ENCODE data around the gene HDAC2. TPM values are rescaled to one million over a fixed set of nuclear protein-coding genes. Genes with fewer than 3 reads are reported as not detected.
"Not testable (repeated sequence)": the region's sequence is repeated elsewhere in the genome, so short reads cannot be mapped to it uniquely, and the experiment has no call there.

HDAC2 gene
- polyA plus RNA-seq, result 68.6 TPM

GRCh38 chr6:113970805-113971676 is at the start of gene HDAC2:
TSS of gene HDAC2 (minus strand) at chr6:113971148. CDS start at chr6:113970908, 240 bp downstream.
- Mint-ChIP-seq H3K27ac (peak within 1 kb of the TSS; percentile 99 to 100 (median 99)), H3K27me3 (no peaks in the 10 kb centered on the region), H3K4me1 (peaks cover 16 to 37% (median 30%) of the 10 kb centered on the region in 3 donors), H3K4me3 (peak within 1 kb of the TSS; percentile 88 to 100 (median 98)), H3K9me3 (no peaks in the 10 kb centered on the region), H3K36me3 (no peaks in the 10 kb centered on the region)

- Mint-ChIP-seq H3K27me3 (peaks cover 7% of the 10 kb centered on the region), H3K4me3 (no peak overlapping the region), H3K27ac (no peak overlapping the region), H3K9me3 (peaks cover 0 to 7% (median 0%) of the 10 kb centered on the region in 3 donors), H3K4me1 (no peaks in the 10 kb centered on the region), H3K36me3 (no peaks in the 10 kb centered on the region)
These were observed 49.2 kb upstream of the HDAC2 start for GRCh38 chr6:114020196-114020595.

- not testable (repeated sequence) for H3K9me3 Mint-ChIP-seq, H3K4me1 Mint-ChIP-seq, H3K27me3 Mint-ChIP-seq, H3K27ac Mint-ChIP-seq, H3K36me3 Mint-ChIP-seq, H3K4me3 Mint-ChIP-seq
These were observed 46.2 kb upstream of the HDAC2 start for GRCh38 chr6:114017146-114017545.

GRCh38 chr6:114014106-114014505 is 43.2 kb upstream of the HDAC2 start:
- H3K9me3 Mint-ChIP-seq, H3K4me3 Mint-ChIP-seq, H3K27ac Mint-ChIP-seq, H3K4me1 Mint-ChIP-seq, H3K27me3 Mint-ChIP-seq, H3K36me3 Mint-ChIP-seq: not testable (repeated sequence)

- not testable (repeated sequence) for H3K36me3 Mint-ChIP-seq, H3K4me1 Mint-ChIP-seq, H3K27ac Mint-ChIP-seq, H3K9me3 Mint-ChIP-seq, H3K4me3 Mint-ChIP-seq
- H3K27me3 Mint-ChIP-seq, result peaks cover 17% of the 10 kb centered on the region
These were observed 40.5 kb upstream of the HDAC2 start for GRCh38 chr6:114011486-114011885.

GRCh38 chr6:114010540-114010939 is 39.6 kb upstream of the HDAC2 start:
- no peak overlapping the region for H3K4me3 Mint-ChIP-seq
- H3K27me3 Mint-ChIP-seq, result peaks cover 13% of the 10 kb centered on the region
- H3K27ac Mint-ChIP-seq, result no peak overlapping the region
- no peaks in the 10 kb centered on the region for H3K9me3 Mint-ChIP-seq
- H3K36me3 Mint-ChIP-seq, result no peaks in the 10 kb centered on the region
- H3K4me1 Mint-ChIP-seq, result peaks cover 4 to 6% (median 6%) of the 10 kb centered on the region in 3 donors

GRCh38 chr6:114009192-114009591 is 38.2 kb upstream of the HDAC2 start:
- Mint-ChIP-seq H3K4me3 (no peak overlapping the region), H3K4me1 (peaks cover 4 to 6% (median 6%) of the 10 kb centered on the region in 3 donors), H3K27me3 (peaks cover 13% of the 10 kb centered on the region), H3K9me3 (peaks cover 0 to 5% (median 0%) of the 10 kb centered on the region in 3 donors), H3K36me3 (no peaks in the 10 kb centered on the region), H3K27ac (no peak overlapping the region)

GRCh38 chr6:114008331-114008730 is 37.4 kb upstream of the HDAC2 start:
- Mint-ChIP-seq H3K27me3 (peaks cover 17% of the 10 kb centered on the region), H3K36me3 (no peaks in the 10 kb centered on the region), H3K4me1 (peaks cover 4 to 6% (median 6%) of the 10 kb centered on the region in 3 donors), H3K27ac (no peak overlapping the region), H3K9me3 (peaks cover 0 to 5% (median 0%) of the 10 kb centered on the region in 3 donors), H3K4me3 (no peak overlapping the region)

- Mint-ChIP-seq H3K9me3 (peaks cover 0 to 5% (median 1%) of the 10 kb centered on the region in 3 donors), H3K36me3 (no peaks in the 10 kb centered on the region), H3K27ac (no peak overlapping the region), H3K27me3 (peaks cover 23% of the 10 kb centered on the region), H3K4me1 (peaks cover 4 to 6% (median 6%) of the 10 kb centered on the region in 3 donors), H3K4me3 (peak overlapping the region in 1 of 4 donors; percentile 49)
These were observed 36.6 kb upstream of the HDAC2 start for GRCh38 chr6:114007516-114007915.

GRCh38 chr6:114001354-114001753 is 30.4 kb upstream of the HDAC2 start:
- H3K4me1 Mint-ChIP-seq, result no peaks in the 10 kb centered on the region
- H3K36me3 Mint-ChIP-seq, result no peaks in the 10 kb centered on the region
- no peak overlapping the region for H3K27ac Mint-ChIP-seq
- no peak overlapping the region for H3K4me3 Mint-ChIP-seq
- H3K9me3 Mint-ChIP-seq, result peaks cover 0 to 5% (median 2%) of the 10 kb centered on the region in 3 donors
- peaks cover 14% of the 10 kb centered on the region for H3K27me3 Mint-ChIP-seq

- H3K36me3 Mint-ChIP-seq, result no peaks in the 10 kb centered on the region
- H3K9me3 Mint-ChIP-seq, result peaks cover 0 to 5% (median 2%) of the 10 kb centered on the region in 3 donors
- no peak overlapping the region for H3K4me3 Mint-ChIP-seq
These were observed 29.1 kb upstream of the HDAC2 start for GRCh38 chr6:114000069-114000468.

GRCh38 chr6:113999284-113999683 is 28.3 kb upstream of the HDAC2 start:
- Mint-ChIP-seq H3K27ac (no peak overlapping the region), H3K27me3 (peaks cover 14% of the 10 kb centered on the region), H3K36me3 (no peaks in the 10 kb centered on the region), H3K4me3 (no peak overlapping the region), H3K4me1 (no peaks in the 10 kb centered on the region), H3K9me3 (peaks cover 0 to 2% (median 0%) of the 10 kb centered on the region in 3 donors)

More at GRCh38 chr6:114000069-114000468, 29.1 kb upstream of the HDAC2 start:
- Mint-ChIP-seq H3K27ac (peak overlapping the region in 1 of 3 donors; percentile 20), H3K27me3 (peaks cover 14% of the 10 kb centered on the region), H3K4me1 (no peaks in the 10 kb centered on the region)

GRCh38 chr6:113998811-113999210 is 27.9 kb upstream of the HDAC2 start:
- peaks cover 13% of the 10 kb centered on the region for H3K27me3 Mint-ChIP-seq
- H3K36me3 Mint-ChIP-seq, result no peaks in the 10 kb centered on the region
- H3K4me1 Mint-ChIP-seq, result no peaks in the 10 kb centered on the region
- no peak overlapping the region for H3K27ac Mint-ChIP-seq
- H3K9me3 Mint-ChIP-seq, result peaks cover 0 to 2% (median 0%) of the 10 kb centered on the region in 3 donors
- no peak overlapping the region for H3K4me3 Mint-ChIP-seq

- no peaks in the 10 kb centered on the region for H3K9me3 Mint-ChIP-seq
- peaks cover 5% of the 10 kb centered on the region for H3K27me3 Mint-ChIP-seq
- H3K36me3 Mint-ChIP-seq, result no peaks in the 10 kb centered on the region
- no peak overlapping the region for H3K4me3 Mint-ChIP-seq
- H3K27ac Mint-ChIP-seq, result no peak overlapping the region
- no peaks in the 10 kb centered on the region for H3K4me1 Mint-ChIP-seq
These were observed 26.2 kb upstream of the HDAC2 start for GRCh38 chr6:113997116-113997515.

- Mint-ChIP-seq H3K27me3 (peaks cover 7% of the 10 kb centered on the region), H3K4me3 (no peak overlapping the region), H3K4me1 (no peaks in the 10 kb centered on the region), H3K9me3 (no peaks in the 10 kb centered on the region), H3K27ac (no peak overlapping the region), H3K36me3 (no peaks in the 10 kb centered on the region)
These were observed 24.7 kb upstream of the HDAC2 start for GRCh38 chr6:113995634-113996033.

GRCh38 chr6:113994934-113995342 is 24.0 kb upstream of the HDAC2 start:
- H3K9me3 Mint-ChIP-seq, result peaks cover 0 to 4% (median 3%) of the 10 kb centered on the region in 3 donors
- no peak overlapping the region for H3K27ac Mint-ChIP-seq
- no peaks in the 10 kb centered on the region for H3K36me3 Mint-ChIP-seq
- no peak overlapping the region for H3K4me3 Mint-ChIP-seq
- peaks cover 6% of the 10 kb centered on the region for H3K27me3 Mint-ChIP-seq
- no peaks in the 10 kb centered on the region for H3K4me1 Mint-ChIP-seq

Measured in IgD-negative memory B cell (primary cell).